Neural crest cell (in vitro differentiated cells): ENCODE results near the gene CBX4. TPM values are rescaled to one million over a fixed set of nuclear protein-coding genes. Genes with fewer than 3 reads are reported as not detected.
A peak's percentile ranks its signal among the peaks of the same experiment; 100 is the strongest.

Source experiments
- DNase-seq: peaks from one replicate; pipeline ENCODE4 v3.0.0; 2021; ENCODE audit warnings: low read depth, mixed read lengths, low spot score
- H3K27ac Mint-ChIP-seq: one replicate; pipeline ENCODE4 v1.8.0; 2021; ENCODE audit warnings: mild to moderate bottlenecking, mixed read lengths; ENCODE audit not compliant: unreplicated experiment
- H3K27me3 Mint-ChIP-seq: 2 replicates; pipeline ENCODE4 v1.8.0; 2021; ENCODE audit warnings: low read depth, mild to moderate bottlenecking, mixed read lengths
- H3K36me3 Mint-ChIP-seq: 2 replicates; pipeline ENCODE4 v1.8.0; 2021; ENCODE audit warnings: low read depth, mild to moderate bottlenecking, mixed read lengths
- H3K4me1 Mint-ChIP-seq: 2 replicates; pipeline ENCODE4 v1.8.0; 2021; ENCODE audit warnings: mixed read lengths
- H3K4me3 Mint-ChIP-seq: one replicate; pipeline ENCODE4 v1.8.0; 2021; ENCODE audit warnings: mild to moderate bottlenecking, mixed read lengths
- H3K9me3 Mint-ChIP-seq: 2 replicates; pipeline ENCODE4 v1.8.0; 2021; ENCODE audit warnings: mixed read lengths
- total RNA-seq: library from RNA; stranded (reverse); gene quantifications from 2 replicates; pipeline ENCODE4 v1.2.1, GENCODE V29; 2021
- TF ChIP-seq, protein P1 (sequence below): fragments of 200-600 bp; sonication (generic); conservative IDR thresholded peaks from 2 replicates; pipeline ENCODE4 v1.5.0; 2021; ENCODE audit warnings: antibody characterized with exemption, mild to moderate bottlenecking

CBX4 gene
- total RNA-seq, 1 donor from 2014 or later, result 21.0 TPM

DNA sequence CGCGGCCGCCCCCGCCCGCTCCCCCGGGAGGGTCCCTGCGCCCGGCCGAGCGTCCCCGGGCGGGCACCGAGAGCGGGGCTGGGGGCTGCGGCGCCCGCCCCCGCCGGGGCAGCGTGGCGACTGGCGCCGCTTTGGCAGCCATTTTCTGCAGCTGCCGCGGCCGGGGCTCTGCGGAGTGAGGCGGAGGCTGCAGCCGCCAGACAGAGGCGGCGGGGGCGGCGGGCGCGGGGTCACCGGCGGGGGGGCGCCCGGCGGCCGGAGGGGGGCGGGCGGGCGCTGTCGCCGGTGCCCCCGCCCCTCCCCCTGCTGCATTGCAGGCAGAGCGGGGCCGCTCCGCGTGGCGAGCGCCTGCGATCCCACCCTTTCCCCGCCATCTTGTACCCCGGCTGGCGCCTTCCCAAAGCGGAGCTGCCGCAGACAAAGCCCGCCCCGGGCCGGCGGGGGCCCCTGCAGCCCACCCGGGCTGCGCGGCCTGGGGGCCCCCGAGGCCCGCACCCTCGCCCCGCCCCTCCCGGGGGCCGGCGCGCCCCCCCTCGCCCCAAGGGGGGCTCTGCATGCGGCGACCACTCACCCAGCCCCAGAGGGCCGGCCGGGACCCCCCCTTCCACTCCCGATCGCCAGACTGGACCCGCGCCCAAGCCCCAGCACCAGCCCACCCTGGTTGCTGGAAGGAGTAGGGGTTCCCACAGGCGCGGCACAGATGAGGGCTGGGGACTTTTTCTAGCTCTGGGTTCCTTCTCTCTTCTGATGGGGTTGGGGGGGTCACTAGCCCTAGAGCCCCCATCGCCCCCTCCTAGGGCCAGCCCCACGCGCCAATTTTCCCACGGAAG is 25.7 kb downstream of the CBX4 start:
- no peak overlapping the region for H3K4me3 Mint-ChIP-seq
- peaks cover 79% of the 10 kb centered on the region for H3K27me3 Mint-ChIP-seq
- TF ChIP-seq, protein P1, sequence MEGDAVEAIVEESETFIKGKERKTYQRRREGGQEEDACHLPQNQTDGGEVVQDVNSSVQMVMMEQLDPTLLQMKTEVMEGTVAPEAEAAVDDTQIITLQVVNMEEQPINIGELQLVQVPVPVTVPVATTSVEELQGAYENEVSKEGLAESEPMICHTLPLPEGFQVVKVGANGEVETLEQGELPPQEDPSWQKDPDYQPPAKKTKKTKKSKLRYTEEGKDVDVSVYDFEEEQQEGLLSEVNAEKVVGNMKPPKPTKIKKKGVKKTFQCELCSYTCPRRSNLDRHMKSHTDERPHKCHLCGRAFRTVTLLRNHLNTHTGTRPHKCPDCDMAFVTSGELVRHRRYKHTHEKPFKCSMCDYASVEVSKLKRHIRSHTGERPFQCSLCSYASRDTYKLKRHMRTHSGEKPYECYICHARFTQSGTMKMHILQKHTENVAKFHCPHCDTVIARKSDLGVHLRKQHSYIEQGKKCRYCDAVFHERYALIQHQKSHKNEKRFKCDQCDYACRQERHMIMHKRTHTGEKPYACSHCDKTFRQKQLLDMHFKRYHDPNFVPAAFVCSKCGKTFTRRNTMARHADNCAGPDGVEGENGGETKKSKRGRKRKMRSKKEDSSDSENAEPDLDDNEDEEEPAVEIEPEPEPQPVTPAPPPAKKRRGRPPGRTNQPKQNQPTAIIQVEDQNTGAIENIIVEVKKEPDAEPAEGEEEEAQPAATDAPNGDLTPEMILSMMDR, result no peak
- H3K4me1 Mint-ChIP-seq, result peaks cover 29% of the 10 kb centered on the region
- no peaks in the 10 kb centered on the region for H3K9me3 Mint-ChIP-seq
- H3K36me3 Mint-ChIP-seq, result no peaks in the 10 kb centered on the region
- DNase-seq, result no peak
- no peak overlapping the region for H3K27ac Mint-ChIP-seq

- H3K9me3 Mint-ChIP-seq, result no peaks in the 10 kb centered on the region
- peaks cover 79% of the 10 kb centered on the region for H3K27me3 Mint-ChIP-seq
- H3K4me1 Mint-ChIP-seq, result peaks cover 29% of the 10 kb centered on the region
- TF ChIP-seq, protein P1, result peak; percentile 19
- peak overlapping the region; percentile 88 for H3K4me3 Mint-ChIP-seq
- no peaks in the 10 kb centered on the region for H3K36me3 Mint-ChIP-seq
- no peak for DNase-seq
- peak overlapping the region; percentile 86 for H3K27ac Mint-ChIP-seq
These were observed 26.6 kb downstream of the CBX4 start for GRCh38 chr17:79812353-79813258.

DNA sequence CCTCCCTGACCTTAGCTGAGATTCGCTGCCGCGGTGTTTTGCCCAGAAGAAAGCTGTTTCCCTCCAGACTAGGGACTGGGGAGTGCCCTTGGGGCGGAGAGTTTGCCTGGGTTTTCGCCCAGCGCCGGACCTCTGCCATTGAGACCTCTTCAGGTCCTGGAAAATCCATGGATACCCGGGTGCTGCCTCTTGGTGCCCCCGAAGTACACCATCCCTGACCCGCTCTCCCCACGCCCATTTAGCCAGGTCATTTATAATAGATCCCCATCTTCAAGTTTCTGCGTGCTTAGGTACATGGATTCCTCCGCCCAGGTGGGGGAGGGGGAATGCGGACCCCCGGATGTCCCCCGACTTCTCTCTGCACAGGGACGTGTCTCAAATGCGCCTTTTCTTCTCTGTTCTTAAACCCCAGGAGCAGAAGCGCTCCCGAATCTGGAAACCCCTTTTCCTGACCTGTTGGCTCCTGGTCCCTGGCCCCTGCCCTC is 27.3 kb downstream of the CBX4 start:
- no peak for DNase-seq
- H3K9me3 Mint-ChIP-seq, result no peaks in the 10 kb centered on the region
- peaks cover 79% of the 10 kb centered on the region for H3K27me3 Mint-ChIP-seq
- TF ChIP-seq, protein P1, result no peak
- H3K27ac Mint-ChIP-seq, result no peak overlapping the region
- H3K4me3 Mint-ChIP-seq, result peak overlapping the region; percentile 88
- H3K4me1 Mint-ChIP-seq, result peaks cover 29% of the 10 kb centered on the region
- H3K36me3 Mint-ChIP-seq, result no peaks in the 10 kb centered on the region

- peak overlapping the region; percentile 59 for H3K27ac Mint-ChIP-seq
- TF ChIP-seq, protein P1, result peak; percentile 70
- no peak for DNase-seq
- H3K36me3 Mint-ChIP-seq, result no peaks in the 10 kb centered on the region
- peak overlapping the region; percentile 88 for H3K4me3 Mint-ChIP-seq
- H3K27me3 Mint-ChIP-seq, result peaks cover 79% of the 10 kb centered on the region
- H3K4me1 Mint-ChIP-seq, result peaks cover 29% of the 10 kb centered on the region
- H3K9me3 Mint-ChIP-seq, result no peaks in the 10 kb centered on the region
These were observed 28.0 kb downstream of the CBX4 start for GRCh38 chr17:79811011-79811867.
